AG04450 (cell line): ENCODE measurements around the gene PINK1. TPM values are rescaled to one million over a fixed set of nuclear protein-coding genes. Genes with fewer than 3 reads are reported as not detected.
A peak's percentile ranks its signal among the peaks of the same experiment; 100 is the strongest.
"Not testable (repeated sequence)": the region's sequence is repeated elsewhere in the genome, so short reads cannot be mapped to it uniquely, and the experiment has no call there.

Experiments used
- CTCF ChIA-PET: fragments of 300-600, 350-600 bp; formaldehyde crosslinking; extraction: SDS; loops from one replicate; lab custom pipeline; 2022; ENCODE audit warnings: antibody characterized with exemption, inconsistent platforms; lab: Charles Lee
- POLR2A ChIA-PET: fragments of 350-600 bp; formaldehyde crosslinking; extraction: SDS; loops from one replicate; lab custom pipeline; 2021; ENCODE audit warnings: antibody characterized with exemption, inconsistent platforms; lab: Yijun Ruan, JAX
- DNase-seq: peaks from one replicate; pipeline ENCODE4 v3.0.0-alpha.2; 2011; ENCODE audit warnings: low read depth, low spot score
- H3K27ac ChIP-seq: one replicate; pipeline ENCODE4 v1.5.1; 2012; ENCODE audit warnings: low read depth, low read length, control low read depth
- H3K27me3 ChIP-seq: one replicate; pipeline ENCODE4 v1.6.0; 2012; ENCODE audit warnings: low read length; ENCODE audit not compliant: control insufficient read depth, insufficient read depth
- H3K4me3 ChIP-seq: 2 replicates; pipeline ENCODE4 v1.5.1; 2011; ENCODE audit warnings: mild to moderate bottlenecking, low read depth, low read length, control low read depth
- H3K9me3 ChIP-seq: 2 replicates; pipeline ENCODE4 v1.5.1; 2012; ENCODE audit warnings: low read length; ENCODE audit not compliant: control insufficient read depth, insufficient read depth
- polyA plus RNA-seq: library from polyadenylated mRNA; depleted of rRNA; stranded (reverse); fragments of >200 nt; gene quantifications from 2 replicates; pipeline ENCODE4 v1.2.3, GENCODE V29; 2011
- TF ChIP-seq, protein P1 (sequence below): IDR thresholded peaks from 2 replicates; pipeline ENCODE4 v1.5.1; 2011; ENCODE audit warnings: low read depth, low read length, control low read depth, inconsistent platforms

The PINK1 gene
- polyA plus RNA-seq, 1 experiment, result 43.8 TPM

GRCh38 chr1:20602851-20603450, 30.3 kb upstream of the PINK1 start:
- POLR2A ChIA-PET, result no interaction called here
- TF ChIP-seq, protein P1, sequence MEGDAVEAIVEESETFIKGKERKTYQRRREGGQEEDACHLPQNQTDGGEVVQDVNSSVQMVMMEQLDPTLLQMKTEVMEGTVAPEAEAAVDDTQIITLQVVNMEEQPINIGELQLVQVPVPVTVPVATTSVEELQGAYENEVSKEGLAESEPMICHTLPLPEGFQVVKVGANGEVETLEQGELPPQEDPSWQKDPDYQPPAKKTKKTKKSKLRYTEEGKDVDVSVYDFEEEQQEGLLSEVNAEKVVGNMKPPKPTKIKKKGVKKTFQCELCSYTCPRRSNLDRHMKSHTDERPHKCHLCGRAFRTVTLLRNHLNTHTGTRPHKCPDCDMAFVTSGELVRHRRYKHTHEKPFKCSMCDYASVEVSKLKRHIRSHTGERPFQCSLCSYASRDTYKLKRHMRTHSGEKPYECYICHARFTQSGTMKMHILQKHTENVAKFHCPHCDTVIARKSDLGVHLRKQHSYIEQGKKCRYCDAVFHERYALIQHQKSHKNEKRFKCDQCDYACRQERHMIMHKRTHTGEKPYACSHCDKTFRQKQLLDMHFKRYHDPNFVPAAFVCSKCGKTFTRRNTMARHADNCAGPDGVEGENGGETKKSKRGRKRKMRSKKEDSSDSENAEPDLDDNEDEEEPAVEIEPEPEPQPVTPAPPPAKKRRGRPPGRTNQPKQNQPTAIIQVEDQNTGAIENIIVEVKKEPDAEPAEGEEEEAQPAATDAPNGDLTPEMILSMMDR, result no peak
- no peak overlapping the region for H3K4me3 ChIP-seq
- CTCF ChIA-PET, result no interaction called here
- no peak for DNase-seq
- no peaks in the 10 kb centered on the region for H3K27me3 ChIP-seq
- H3K27ac ChIP-seq, result no peak overlapping the region
- no peaks in the 10 kb centered on the region for H3K9me3 ChIP-seq

GRCh38 chr1:20603504-20604464, 29.5 kb upstream of the PINK1 start:
- CTCF ChIA-PET, result no interaction called here
- Histone ChIP-seq H3K9me3 (no peaks in the 10 kb centered on the region), H3K4me3 (no peak overlapping the region), H3K27ac (peak overlapping the region; percentile 62), H3K27me3 (no peaks in the 10 kb centered on the region)
- POLR2A ChIA-PET, result interaction anchor here (1.6 kb wide), 1 partner anchor 14 kb away, joined by 8 read pairs; the partner anchor contains the start of gene CDA
- TF ChIP-seq, protein P1, result no peak
- peak; percentile 65 for DNase-seq

DNA sequence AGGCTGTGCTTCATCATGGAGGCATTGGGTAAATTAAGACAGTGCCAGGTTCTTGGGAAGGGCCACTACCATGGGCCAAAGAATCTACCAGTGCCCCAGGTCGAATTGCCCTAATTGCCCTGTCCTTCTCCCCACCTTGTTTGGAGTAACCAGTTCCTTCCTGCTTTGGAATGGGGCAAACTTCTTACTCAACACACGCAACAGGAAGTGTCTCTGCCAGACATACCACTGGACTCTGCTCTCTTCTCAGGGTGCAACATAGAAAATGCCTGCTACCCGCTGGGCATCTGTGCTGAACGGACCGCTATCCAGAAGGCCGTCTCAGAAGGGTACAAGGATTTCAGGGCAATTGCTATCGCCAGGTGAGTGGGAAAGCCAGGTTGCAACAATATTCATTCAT, 28.6 kb upstream of the PINK1 start:
- DNase-seq, result no peak
- CTCF ChIA-PET, result no interaction called here
- Histone ChIP-seq H3K4me3 (no peak overlapping the region), H3K9me3 (no peaks in the 10 kb centered on the region), H3K27me3 (no peaks in the 10 kb centered on the region), H3K27ac (no peak overlapping the region)
- TF ChIP-seq, protein P1, result no peak
- POLR2A ChIA-PET, result interaction anchor here (1.6 kb wide), 1 partner anchor 15 kb away, joined by 8 read pairs; the partner anchor contains the start of gene CDA

DNA sequence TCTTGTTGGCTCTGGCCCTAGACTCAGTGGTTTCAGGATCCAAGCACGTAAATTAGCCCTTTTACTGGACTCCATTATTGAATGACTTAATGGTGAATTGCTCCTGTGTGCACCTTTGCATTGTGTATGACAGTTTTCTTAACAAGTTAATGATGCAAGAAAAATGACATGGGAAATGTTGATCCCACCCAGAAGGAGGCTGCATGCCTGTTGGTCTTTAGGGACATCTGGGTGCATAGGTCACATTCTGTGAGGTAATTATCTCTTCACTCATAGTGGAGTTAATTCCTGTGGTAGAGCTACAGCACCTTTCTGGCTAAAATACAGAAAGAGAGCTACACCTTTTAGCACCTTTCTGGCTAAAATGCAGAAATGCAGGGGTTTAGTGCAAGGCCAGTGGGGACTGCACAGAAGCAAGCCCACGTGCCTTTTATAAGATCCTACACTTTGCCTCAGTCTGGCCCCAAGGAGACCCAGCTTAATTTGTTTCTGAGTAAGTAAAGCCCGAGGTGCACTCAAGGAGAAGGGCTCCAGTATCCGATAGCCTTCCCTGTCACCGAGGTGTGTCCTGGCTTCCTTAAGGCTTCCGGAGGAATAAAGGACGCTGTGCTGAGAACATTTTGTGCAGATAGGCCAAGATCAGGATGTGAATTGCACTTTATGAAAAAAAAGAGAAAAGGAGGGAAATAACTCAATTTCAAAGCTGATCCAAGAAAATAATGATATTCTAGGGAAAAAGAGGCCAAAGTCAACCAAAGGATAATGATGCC, 26.3 kb upstream of the PINK1 start:
- POLR2A ChIA-PET, H3K4me3 ChIP-seq, CTCF ChIA-PET, H3K27me3 ChIP-seq, H3K27ac ChIP-seq, H3K9me3 ChIP-seq, DNase-seq: not testable (repeated sequence)

DNA sequence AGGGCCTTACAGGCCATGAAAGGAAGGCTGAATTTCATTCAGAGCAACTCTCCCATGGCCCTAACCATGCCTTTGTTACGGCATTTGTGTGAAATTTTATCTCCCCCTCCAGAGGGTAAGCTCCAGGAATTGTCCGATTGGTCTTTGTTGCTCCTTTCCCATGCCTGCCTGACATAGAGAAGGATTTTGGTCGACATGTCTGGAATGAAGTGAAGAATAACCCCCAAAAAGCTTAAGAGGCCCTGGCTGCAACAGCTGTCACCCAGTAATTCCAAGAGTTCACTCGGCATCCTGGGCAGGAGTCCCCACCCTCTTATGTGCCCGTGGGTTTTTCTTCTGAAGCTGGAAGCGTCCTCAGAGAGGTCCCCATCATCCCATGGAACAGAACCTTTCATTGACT, 23.7 kb upstream of the PINK1 start:
- ChIA-PET POLR2A (interaction anchor here (0.6 kb wide), 1 partner anchor 228 kb away, joined by 4 read pairs; no protein-coding TSS in a partner anchor), CTCF (interaction anchor here (0.7 to 1.6 kb wide), 3 partner anchors 9 to 34 kb away, joined by 3 to 5 read pairs (median 4); no protein-coding TSS in a partner anchor)
- Histone ChIP-seq H3K4me3 (no peak overlapping the region), H3K27me3 (no peaks in the 10 kb centered on the region), H3K9me3 (no peaks in the 10 kb centered on the region), H3K27ac (no peak overlapping the region)
- TF ChIP-seq, protein P1, result no peak
- DNase-seq, result no peak
